HG02938 (cell line): ENCODE measurements around the gene PLA2R1.
A peak's percentile ranks its signal among the peaks of the same experiment; 100 is the strongest.

Experiments used
- ATAC-seq: cut with Tn5 transposase; IDR thresholded peaks from one replicate; pipeline ENCODE4 v1.9.1; 2021; ENCODE audit warnings: mild to moderate bottlenecking, moderate library complexity; ENCODE audit not compliant: unreplicated experiment

The PLA2R1 gene

GRCh38 chr2:159897720-159898119, 164.7 kb downstream of the PLA2R1 start:
- ATAC-seq = no peak

DNA sequence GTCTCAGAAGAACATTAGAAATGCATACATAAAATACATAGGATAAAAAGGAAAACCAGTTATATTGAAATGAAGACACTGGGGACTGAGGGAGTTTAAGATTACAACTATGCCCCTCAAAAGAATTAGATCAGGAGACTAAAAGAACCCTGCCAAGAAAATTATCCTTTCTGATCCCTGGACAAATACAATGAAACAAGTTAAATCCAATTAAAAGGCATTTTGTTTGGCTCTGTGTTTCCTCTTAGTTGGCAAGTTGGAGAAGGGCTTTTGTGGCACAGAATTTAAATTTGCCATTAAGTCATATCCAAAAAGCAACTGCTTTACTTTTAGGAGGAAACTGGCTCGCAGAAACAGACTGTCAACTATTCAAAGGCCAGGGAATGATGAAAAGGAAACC, 165.3 kb downstream of the PLA2R1 start:
- ATAC-seq = no peak

DNA sequence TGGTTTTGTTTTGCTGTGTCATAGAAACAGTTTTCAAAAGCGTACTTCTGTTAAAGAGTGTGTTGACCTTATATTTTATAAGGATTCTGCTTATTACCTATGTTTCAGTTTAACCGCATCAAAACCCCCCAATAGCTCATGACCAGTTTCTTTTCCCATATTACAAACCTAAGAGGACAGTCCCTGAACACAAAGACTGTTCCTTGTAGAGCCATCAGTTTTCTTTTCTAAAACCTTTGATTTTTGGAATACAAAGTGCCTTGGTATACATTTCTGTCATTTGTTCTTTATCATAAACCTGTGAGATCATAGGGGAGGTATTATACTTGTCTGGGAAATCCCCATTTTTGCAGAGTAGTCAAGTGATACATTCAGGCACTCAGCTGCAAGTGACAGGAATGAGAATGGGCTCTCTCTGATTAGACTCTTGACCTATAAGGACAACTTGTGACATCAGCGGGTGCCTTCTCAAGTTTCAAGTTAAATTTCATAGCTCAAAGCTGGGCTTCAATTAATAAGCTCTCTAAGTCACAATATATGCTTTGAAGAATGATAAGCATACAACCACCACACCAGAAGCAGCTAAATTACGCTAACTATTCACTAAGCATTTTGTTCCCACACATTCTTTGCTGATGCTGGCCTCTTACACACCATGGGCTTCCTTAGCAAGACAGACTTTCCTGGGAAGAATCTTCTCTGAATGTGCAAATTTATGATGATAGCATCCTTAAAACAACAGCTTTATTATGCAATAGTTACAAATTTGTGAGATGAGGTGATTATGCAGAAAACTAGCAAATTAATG, 167.0 kb downstream of the PLA2R1 start:
- ATAC-seq = peak; percentile 59

- no peak for ATAC-seq
Observed at GRCh38 chr2:159894145-159894838, 168.1 kb downstream of the PLA2R1 start.

- no peak for ATAC-seq
Observed at GRCh38 chr2:159892990-159893810, 169.2 kb downstream of the PLA2R1 start.

- peak; percentile 29 for ATAC-seq
Observed at GRCh38 chr2:159891917-159892730, 170.3 kb downstream of the PLA2R1 start.

- no peak for ATAC-seq
Observed at GRCh38 chr2:159891267-159891588, 171.2 kb downstream of the PLA2R1 start.

- peak; percentile 30 for ATAC-seq
Observed at GRCh38 chr2:159890551-159891266, 171.7 kb downstream of the PLA2R1 start.

DNA sequence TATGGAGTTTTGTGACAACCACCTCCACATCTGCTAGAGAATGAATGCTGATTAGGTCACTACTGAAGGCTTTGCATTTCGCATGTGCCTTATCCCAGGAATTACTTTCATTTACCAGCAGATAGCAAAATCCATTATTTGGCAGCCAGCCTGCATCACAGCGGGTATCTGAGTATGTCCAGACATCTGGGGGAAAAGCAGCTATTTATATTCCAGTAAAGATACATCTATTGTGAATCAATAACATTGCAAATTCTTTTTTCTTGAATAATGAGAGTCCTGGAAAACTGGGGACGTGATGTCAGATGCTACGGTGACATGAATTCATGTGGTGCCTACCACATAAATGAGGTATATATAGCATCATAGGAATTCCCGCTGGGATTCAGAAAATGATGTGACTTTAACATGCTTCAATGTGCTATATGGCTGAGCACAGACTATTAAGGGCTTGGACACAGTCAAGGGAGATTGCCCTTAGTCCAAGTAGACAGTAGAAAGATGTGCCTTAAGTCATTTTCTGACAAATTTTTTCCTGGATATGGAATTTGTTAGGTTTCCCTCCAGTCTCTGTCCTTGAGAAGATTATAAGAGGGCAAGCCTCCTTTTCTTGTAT, 180.2 kb downstream of the PLA2R1 start:
- no peak for ATAC-seq
